ENCODE data around the gene TMEM123. TPM values are rescaled to one million over a fixed set of nuclear protein-coding genes. Genes with fewer than 3 reads are reported as not detected.

The TMEM123 gene
- total and polyA plus RNA-seq, 2 of the 8 experiments (the other 6 are each of a cell fraction or from before 2014, with no cell fraction given), result 75.5 to 80.1 TPM

DNA sequence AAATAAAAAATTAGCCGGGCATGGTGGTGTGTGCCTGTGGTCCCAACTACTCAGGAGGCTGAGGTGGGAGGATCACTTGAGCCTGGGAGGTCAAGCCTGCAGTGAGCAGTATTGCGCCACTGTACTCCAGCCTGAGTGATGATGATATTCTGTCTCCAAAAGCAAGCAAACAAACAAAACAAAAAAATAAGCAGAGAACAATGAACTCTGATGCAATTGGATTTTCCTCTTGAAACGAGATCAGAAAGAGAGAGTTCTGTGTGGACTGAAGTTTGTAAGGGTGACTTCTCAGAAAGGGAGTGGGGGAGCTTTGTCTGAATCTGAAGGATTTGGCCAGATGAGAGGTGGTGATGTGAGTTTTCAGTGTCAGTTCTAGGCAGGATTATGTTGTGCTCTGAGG is 6.0 kb upstream of the TMEM123 start:
- no peak overlapping the region for H2AK5ac ChIP-seq (ENCODE audit: low read depth, low read length)
- no peak overlapping the region for H3K9ac ChIP-seq (replicated peaks in 1 of 4; ENCODE audit: extremely low read depth in 1 of 4, low read depth in 3 of 4, low read length in 3 of 4)
- WGBS, 2 experiments (ENCODE audit: extremely low coverage in 1 of 2, insufficient coverage in 1 of 2, insufficient read length in 1 of 2, insufficient replicate concordance in 2 of 2, low coverage in 1 of 2, low lambda C conversion rate in 2 of 2, missing lambda C conversion rate in 1 of 2), result 82% methylated on average over 3 of the region's 3 CpGs; no CpG with 5 or more reads in 1 of the 2 experiments
- no peaks in the 10 kb centered on the region for H4K20me1 ChIP-seq (replicated peaks in 1 of 2; ENCODE audit: control insufficient read depth in 1 of 2, insufficient read depth in 2 of 2, low read length in 2 of 2)
- no peak overlapping the region for H3K4me2 ChIP-seq (ENCODE audit: insufficient read depth in 1 of 2, low read depth in 2 of 2, low read length in 2 of 2)
- no peak overlapping the region for H2BK120ac ChIP-seq (replicated peaks; ENCODE audit: low read depth, low read length)
- no peak overlapping the region for H2BK20ac ChIP-seq (ENCODE audit: low read length)
- peaks cover under 1% of the 10 kb centered on the region; the same call in 1 of the 2 replicates for H3K23me2 ChIP-seq (ENCODE audit: low read depth, low read length)
- no peaks in the 10 kb centered on the region for H3K9me3 ChIP-seq (ENCODE audit: insufficient read depth in 2 of 2, low read depth in 1 of 2, low read length in 1 of 2)
- H2BK5ac ChIP-seq (ENCODE audit: low read depth, low read length), result no peak overlapping the region
- H3K27me3 ChIP-seq (replicated peaks in 1 of 4; ENCODE audit: control insufficient read depth in 3 of 4, extremely low read depth in 1 of 4, insufficient read depth in 3 of 4, low read length in 3 of 4), result peaks cover 0 to 7% (median 2%) of the 10 kb centered on the region in 4 experiments; a peak in 3 of 7 replicates
- no peaks in the 10 kb centered on the region for H3K79me1 ChIP-seq (ENCODE audit: low read depth, low read length)
- ChIA-PET CTCF (ENCODE audit: partially characterized antibody) (interaction anchor here (1.3 to 2.1 kb wide), 3 partner anchors 19 to 117 kb away, joined by 3 to 5 read pairs (median 4); no protein-coding TSS in a partner anchor), POLR2A (ENCODE audit: partially characterized antibody) (no interaction called here)
- no peak overlapping the region for H4K91ac ChIP-seq (replicated peaks; ENCODE audit: insufficient read length, low read length)
- H3K4ac ChIP-seq (replicated peaks; ENCODE audit: insufficient read length, low read depth, low read length), result no peak overlapping the region
- no peak overlapping the region for H2BK15ac ChIP-seq (ENCODE audit: low read length)
- H4K8ac ChIP-seq (ENCODE audit: extremely low read depth, insufficient read depth, low read length), result no peak overlapping the region
- H2BK12ac ChIP-seq (ENCODE audit: low read depth, low read length), result no peak overlapping the region
- no peak overlapping the region for H4K5ac ChIP-seq (ENCODE audit: insufficient read length, low read depth, low read length)
- no peak overlapping the region for H3K23ac ChIP-seq (ENCODE audit: insufficient read length)
- no peak overlapping the region for H3K56ac ChIP-seq (replicated peaks; ENCODE audit: insufficient read length, low read depth, low read length)
- FAIRE-seq, result no peak
- no peak overlapping the region for H3K4me3 ChIP-seq (ENCODE audit: extremely low read depth in 1 of 4, insufficient read depth in 2 of 4, low read depth in 3 of 4, low read length in 4 of 4)
- DNase-seq (ENCODE audit: low read depth in 1 of 2, low spot score in 2 of 2), result no peak
- peaks cover 2 to 13% (median 8%) of the 10 kb centered on the region in 4 experiments; a peak in 4 of 7 replicates for H3K4me1 ChIP-seq (replicated peaks in 1 of 4; ENCODE audit: control insufficient read depth in 3 of 4, insufficient read depth in 4 of 4, low read length in 3 of 4)
- H3K27ac ChIP-seq (ENCODE audit: low read depth, low read length), result no peak overlapping the region
- H3K14ac ChIP-seq (ENCODE audit: insufficient read length), result no peak overlapping the region
- H3K36me3 ChIP-seq (ENCODE audit: control insufficient read depth in 2 of 4, insufficient read depth in 4 of 4, low read length in 3 of 4), result no peaks in the 10 kb centered on the region
- H2AFZ ChIP-seq (ENCODE audit: low read length), result no peak overlapping the region
- no peak overlapping the region for H3K18ac ChIP-seq (ENCODE audit: extremely low read depth, low read length)
- no peaks in the 10 kb centered on the region for H3K79me2 ChIP-seq (ENCODE audit: control insufficient read depth in 1 of 2, insufficient read depth in 2 of 2, low read length in 2 of 2)
- no peak for TF ChIP-seq BACH1 (IDR thresholded peaks at IDR 0.05; ENCODE audit: low read length)
- no peak for TF ChIP-seq PHF8 (conservative IDR thresholded peaks at IDR 0.05; ENCODE audit: low read depth, low read length)
- TF ChIP-seq FOSL1 (IDR thresholded peaks at IDR 0.05; ENCODE audit: insufficient read depth, low read depth, low read length), result no peak
- no peak for TF ChIP-seq RFX5 (IDR thresholded peaks at IDR 0.05; ENCODE audit: borderline replicate concordance, low read depth, low read length)
- TF ChIP-seq ATF2 (IDR thresholded peaks at IDR 0.05; ENCODE audit: low read length), result no peak
- TF ChIP-seq, protein P1, sequence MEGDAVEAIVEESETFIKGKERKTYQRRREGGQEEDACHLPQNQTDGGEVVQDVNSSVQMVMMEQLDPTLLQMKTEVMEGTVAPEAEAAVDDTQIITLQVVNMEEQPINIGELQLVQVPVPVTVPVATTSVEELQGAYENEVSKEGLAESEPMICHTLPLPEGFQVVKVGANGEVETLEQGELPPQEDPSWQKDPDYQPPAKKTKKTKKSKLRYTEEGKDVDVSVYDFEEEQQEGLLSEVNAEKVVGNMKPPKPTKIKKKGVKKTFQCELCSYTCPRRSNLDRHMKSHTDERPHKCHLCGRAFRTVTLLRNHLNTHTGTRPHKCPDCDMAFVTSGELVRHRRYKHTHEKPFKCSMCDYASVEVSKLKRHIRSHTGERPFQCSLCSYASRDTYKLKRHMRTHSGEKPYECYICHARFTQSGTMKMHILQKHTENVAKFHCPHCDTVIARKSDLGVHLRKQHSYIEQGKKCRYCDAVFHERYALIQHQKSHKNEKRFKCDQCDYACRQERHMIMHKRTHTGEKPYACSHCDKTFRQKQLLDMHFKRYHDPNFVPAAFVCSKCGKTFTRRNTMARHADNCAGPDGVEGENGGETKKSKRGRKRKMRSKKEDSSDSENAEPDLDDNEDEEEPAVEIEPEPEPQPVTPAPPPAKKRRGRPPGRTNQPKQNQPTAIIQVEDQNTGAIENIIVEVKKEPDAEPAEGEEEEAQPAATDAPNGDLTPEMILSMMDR (IDR thresholded peaks at IDR 0.05; ENCODE audit: control extremely low read depth in 1 of 3, insufficient read depth in 1 of 3, low read depth in 1 of 3, low read length in 3 of 3), result no peak
- TF ChIP-seq ASH2L (IDR thresholded peaks at IDR 0.05; ENCODE audit: low read length), result no peak
- TF ChIP-seq SP4 (IDR thresholded peaks at IDR 0.05; ENCODE audit: low read length), result no peak
- no peak for TF ChIP-seq EGR1 (IDR thresholded peaks at IDR 0.05; ENCODE audit: borderline replicate concordance, low read depth, low read length)
- TF ChIP-seq KDM1A (IDR thresholded peaks at IDR 0.05; ENCODE audit: borderline replicate concordance, low read length), result no peak
